ENCODE measurements around the gene CYP27B1.

- TF ChIP-seq CTCF (conservative IDR thresholded peaks at IDR 0.05), result no peak
- TF ChIP-seq ZFX (IDR thresholded peaks at IDR 0.05), result no peak
Measured at GRCh38 chr12:57761391-57761998, 5.4 kb downstream of the CYP27B1 start.
